GM12878 (cell line): ENCODE measurements around the gene OR2C1. TPM values are rescaled to one million over a fixed set of nuclear protein-coding genes. Genes with fewer than 3 reads are reported as not detected.
A peak's percentile ranks its signal among the peaks of the same experiment; 100 is the strongest.

Experiments
- ASH2L ChIP-seq: fragments of 300-600, 200-600 bp; sonication (generic); IDR thresholded peaks from 2 replicates; pipeline ENCODE4 v1.6.1; 2017; ENCODE audit warnings: low read depth, mild to moderate bottlenecking, borderline replicate concordance
- ATF7 ChIP-seq: fragments of 450-650 bp; IDR thresholded peaks from 2 replicates; pipeline ENCODE4 v1.6.1; 2016; ENCODE audit warnings: low read depth, mild to moderate bottlenecking
- BACH1 ChIP-seq: fragments of 450-650 bp; IDR thresholded peaks from 2 replicates; pipeline ENCODE4 v1.6.1; 2017; ENCODE audit warnings: mild to moderate bottlenecking, borderline replicate concordance
- CBX3 ChIP-seq: fragments of 200-600 bp; sonication (generic); IDR thresholded peaks from 2 replicates; pipeline ENCODE4 v1.6.1; 2016; ENCODE audit warnings: low read depth, borderline replicate concordance
- CHD2 ChIP-seq: IDR thresholded peaks from 2 replicates; pipeline ENCODE4 v1.6.1; 2011; ENCODE audit warnings: low read depth, low read length, improper control_type of control experiment, borderline replicate concordance
- CREM ChIP-seq: IDR thresholded peaks from 2 replicates; pipeline ENCODE4 v1.6.1; 2014; ENCODE audit warnings: antibody characterized with exemption, low read depth
- DPF2 ChIP-seq: fragments of 450-650 bp; IDR thresholded peaks from 2 replicates; pipeline ENCODE4 v1.6.1; 2017; ENCODE audit warnings: mild to moderate bottlenecking
- FOS ChIP-seq: IDR thresholded peaks from 3 replicates; pipeline ENCODE4 v1.6.1; 2011; ENCODE audit warnings: borderline replicate concordance; ENCODE audit not compliant: insufficient read length; ENCODE audit errors: extremely low read depth
- GATAD2B ChIP-seq: fragments of 450-650 bp; conservative IDR thresholded peaks from 2 replicates; pipeline ENCODE4 v1.6.1; 2017; ENCODE audit warnings: low read depth, mild to moderate bottlenecking, moderate library complexity
- HDGF ChIP-seq: fragments of 450-650 bp; IDR thresholded peaks from 2 replicates; pipeline ENCODE4 v1.6.1; 2016; ENCODE audit warnings: antibody characterized with exemption
- IKZF1 ChIP-seq: fragments of 450-650 bp; conservative IDR thresholded peaks from 2 replicates; pipeline ENCODE4 v1.6.1; 2017; ENCODE audit warnings: antibody characterized with exemption, mild to moderate bottlenecking
- IKZF2 ChIP-seq, 2 experiments: fragments of 450-650 bp; IDR thresholded peaks; 2 replicates each; pipeline ENCODE4 v1.6.1; 2017; ENCODE audit warnings: mild to moderate bottlenecking in 2 of 2, moderate library complexity in 2 of 2
- MEF2B ChIP-seq: fragments of 450-650 bp; IDR thresholded peaks from 2 replicates; pipeline ENCODE4 v1.6.1; 2018; ENCODE audit warnings: mild to moderate bottlenecking, moderate library complexity; ENCODE audit not compliant: partially characterized antibody, poor library complexity, severe bottlenecking
- MTA2 ChIP-seq: fragments of 450-650 bp; IDR thresholded peaks from 2 replicates; pipeline ENCODE4 v1.6.1; 2016; ENCODE audit warnings: low read depth, mild to moderate bottlenecking, moderate library complexity
- MYC ChIP-seq: IDR thresholded peaks from 2 replicates; pipeline ENCODE4 v1.6.1; 2011; ENCODE audit warnings: mild to moderate bottlenecking, low read length, moderate library complexity, inconsistent platforms; ENCODE audit not compliant: insufficient read depth, insufficient replicate concordance, insufficient read length, severe bottlenecking
- PAX8 ChIP-seq: fragments of 450-650 bp; IDR thresholded peaks from 2 replicates; pipeline ENCODE4 v1.6.1; 2017; ENCODE audit warnings: mild to moderate bottlenecking, moderate library complexity
- POU2F2 ChIP-seq: IDR thresholded peaks from 3 replicates; pipeline ENCODE4 v1.6.1; 2011; ENCODE audit warnings: low read depth, mild to moderate bottlenecking, low read length, borderline replicate concordance
- RAD51 ChIP-seq: fragments of 450-650 bp; IDR thresholded peaks from 2 replicates; pipeline ENCODE4 v1.6.1; 2016; ENCODE audit warnings: moderate library complexity, mild to moderate bottlenecking, inconsistent platforms
- RUNX3 ChIP-seq: IDR thresholded peaks from 2 replicates; pipeline ENCODE4 v1.6.1; 2012; ENCODE audit warnings: low read length, inconsistent platforms
- STAT1 ChIP-seq: fragments of 450-650 bp; conservative IDR thresholded peaks from 2 replicates; pipeline ENCODE4 v1.6.1; 2014; ENCODE audit warnings: antibody characterized with exemption, mild to moderate bottlenecking
- SUPT20H ChIP-seq: IDR thresholded peaks from 2 replicates; pipeline ENCODE4 v1.6.1; 2011; ENCODE audit warnings: low read depth, mild to moderate bottlenecking, low read length, moderate library complexity, borderline replicate concordance; ENCODE audit not compliant: control insufficient read depth
- SUZ12 ChIP-seq: fragments of 200-600 bp; sonication (generic); IDR thresholded peaks from one replicate; pipeline ENCODE4 v1.6.1; 2018; ENCODE audit warnings: antibody characterized with exemption, mild to moderate bottlenecking; ENCODE audit not compliant: unreplicated experiment
- TCF12 ChIP-seq: IDR thresholded peaks from 2 replicates; pipeline ENCODE4 v1.6.1; 2011; ENCODE audit warnings: low read depth, mild to moderate bottlenecking, low read length
- YY1 ChIP-seq: IDR thresholded peaks from 2 replicates; pipeline ENCODE4 v1.6.1; 2011; ENCODE audit warnings: low read depth, mild to moderate bottlenecking, low read length
- ZNF592 ChIP-seq: fragments of 450-650 bp; IDR thresholded peaks from 2 replicates; pipeline ENCODE4 v1.6.1; 2017; ENCODE audit warnings: mild to moderate bottlenecking, moderate library complexity
- polyA plus RNA-seq, 11 experiments: library from polyadenylated mRNA; depleted of rRNA in 4 of 11; unstranded in 6 of 11; stranded (reverse) in 5 of 11; fragments of >200 nt; fragmentation: Nextera tagmentation in 4 of 11; fragmentation: Illumina TruSeq in 1 of 11; extraction: Ambion mirVana in 4 of 11; extraction: Trizol in 1 of 11; gene quantifications; 1 replicate in 1 of 11; 2 replicates in 10 of 11; pipeline versions ENCODE4 v1.2.1 to v1.2.3, GENCODE V29; 2011 to 2016; ENCODE audit warnings: inconsistent platforms in 2 of 11, missing spikeins in 2 of 11, low read depth in 1 of 11
- total RNA-seq, 4 experiments: library from RNA; depleted of rRNA in 3 of 4; stranded (reverse); fragments of >200 nt in 3 of 4; fragmentation: Illumina TruSeq in 1 of 4; extraction: Trizol in 1 of 4; gene quantifications; 2 replicates each; pipeline versions ENCODE4 v1.2.1 to v1.2.3, GENCODE V29; 2013 to 2021
- TF ChIP-seq, protein P1 (sequence below): IDR thresholded peaks from 2 replicates; pipeline ENCODE4 v1.6.1; 2012; ENCODE audit warnings: low read length, inconsistent platforms
- TF ChIP-seq, protein P2 (sequence below): fragments of 450-650 bp; IDR thresholded peaks from 2 replicates; pipeline ENCODE4 v1.6.1; 2016; ENCODE audit warnings: mild to moderate bottlenecking

The OR2C1 gene
- total and polyA plus RNA-seq, 10 of the 15 experiments (the other 5 are each of a cell fraction or from before 2014, with no cell fraction given): 0.05 to 0.21 (median 0.14) TPM; not detected in 5

GRCh38 chr16:3348547-3349167 is 7.0 kb upstream of the OR2C1 start (continued):
- 0 out of 2 replicates have a peak, but pooled peaks have one; percentile 15 for TF ChIP-seq CREM
- no peak for TF ChIP-seq POU2F2
- TF ChIP-seq ZNF592: no peak
- TF ChIP-seq IKZF1: peak; percentile 60
- no peak for TF ChIP-seq CBX3
- TF ChIP-seq MYC: no peak
- no peak for TF ChIP-seq CHD2
- peak; percentile 31; the same call in 1 of the 2 replicates for TF ChIP-seq RUNX3
- peak; percentile 41; the same call in 1 of the 2 replicates for TF ChIP-seq MTA2
- TF ChIP-seq, protein P1, sequence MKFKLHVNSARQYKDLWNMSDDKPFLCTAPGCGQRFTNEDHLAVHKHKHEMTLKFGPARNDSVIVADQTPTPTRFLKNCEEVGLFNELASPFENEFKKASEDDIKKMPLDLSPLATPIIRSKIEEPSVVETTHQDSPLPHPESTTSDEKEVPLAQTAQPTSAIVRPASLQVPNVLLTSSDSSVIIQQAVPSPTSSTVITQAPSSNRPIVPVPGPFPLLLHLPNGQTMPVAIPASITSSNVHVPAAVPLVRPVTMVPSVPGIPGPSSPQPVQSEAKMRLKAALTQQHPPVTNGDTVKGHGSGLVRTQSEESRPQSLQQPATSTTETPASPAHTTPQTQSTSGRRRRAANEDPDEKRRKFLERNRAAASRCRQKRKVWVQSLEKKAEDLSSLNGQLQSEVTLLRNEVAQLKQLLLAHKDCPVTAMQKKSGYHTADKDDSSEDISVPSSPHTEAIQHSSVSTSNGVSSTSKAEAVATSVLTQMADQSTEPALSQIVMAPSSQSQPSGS: no peak
- TF ChIP-seq SUZ12: no peak
- no peak for TF ChIP-seq STAT1
- no peak for TF ChIP-seq GATAD2B
- no peak for TF ChIP-seq PAX8
- TF ChIP-seq ATF7: peak; percentile 35; the same call in 1 of the 2 replicates
- TF ChIP-seq TCF12: 0 out of 2 replicates have a peak, but pooled peaks have one; percentile 63
- peak; percentile 57 for TF ChIP-seq MEF2B
- no peak for TF ChIP-seq FOS
- TF ChIP-seq SUPT20H: no peak
- TF ChIP-seq RAD51: no peak
- TF ChIP-seq BACH1: 0 out of 2 replicates have a peak, but pooled peaks have one; percentile 16
- TF ChIP-seq ASH2L: no peak
- TF ChIP-seq HDGF: no peak
- TF ChIP-seq YY1: no peak
- peak; percentile 26 to 38; a peak in 1 of 4 replicates for TF ChIP-seq IKZF2 (IDR thresholded peaks at IDR 0.05)
- TF ChIP-seq DPF2: no peak
- TF ChIP-seq, protein P2, sequence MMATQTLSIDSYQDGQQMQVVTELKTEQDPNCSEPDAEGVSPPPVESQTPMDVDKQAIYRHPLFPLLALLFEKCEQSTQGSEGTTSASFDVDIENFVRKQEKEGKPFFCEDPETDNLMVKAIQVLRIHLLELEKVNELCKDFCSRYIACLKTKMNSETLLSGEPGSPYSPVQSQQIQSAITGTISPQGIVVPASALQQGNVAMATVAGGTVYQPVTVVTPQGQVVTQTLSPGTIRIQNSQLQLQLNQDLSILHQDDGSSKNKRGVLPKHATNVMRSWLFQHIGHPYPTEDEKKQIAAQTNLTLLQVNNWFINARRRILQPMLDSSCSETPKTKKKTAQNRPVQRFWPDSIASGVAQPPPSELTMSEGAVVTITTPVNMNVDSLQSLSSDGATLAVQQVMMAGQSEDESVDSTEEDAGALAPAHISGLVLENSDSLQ: peak; percentile 88
